GM12865 (cell line): Measurements from ENCODE around the gene CDH6.

Experiments used
- DNase-seq: peaks from one replicate; pipeline ENCODE4 v3.0.0; 2010; ENCODE audit warnings: low read depth
- H3K4me3 ChIP-seq: 2 replicates; pipeline ENCODE4 v1.5.1; 2011; ENCODE audit warnings: mild to moderate bottlenecking, low read depth, low read length, control low read depth
- CTCF ChIP-seq: IDR thresholded peaks from 2 replicates; pipeline ENCODE4 v1.5.1; 2011; ENCODE audit warnings: low read length, control low read depth, low read depth, inconsistent platforms; ENCODE audit not compliant: insufficient read depth; ENCODE audit errors: missing control alignments

Gene CDH6

GRCh38 chr5:31213257-31213656 lies 19.8 kb downstream of the CDH6 start:
- H3K4me3 ChIP-seq = no peak overlapping the region
- no peak for TF ChIP-seq CTCF
- DNase-seq = no peak

DNA sequence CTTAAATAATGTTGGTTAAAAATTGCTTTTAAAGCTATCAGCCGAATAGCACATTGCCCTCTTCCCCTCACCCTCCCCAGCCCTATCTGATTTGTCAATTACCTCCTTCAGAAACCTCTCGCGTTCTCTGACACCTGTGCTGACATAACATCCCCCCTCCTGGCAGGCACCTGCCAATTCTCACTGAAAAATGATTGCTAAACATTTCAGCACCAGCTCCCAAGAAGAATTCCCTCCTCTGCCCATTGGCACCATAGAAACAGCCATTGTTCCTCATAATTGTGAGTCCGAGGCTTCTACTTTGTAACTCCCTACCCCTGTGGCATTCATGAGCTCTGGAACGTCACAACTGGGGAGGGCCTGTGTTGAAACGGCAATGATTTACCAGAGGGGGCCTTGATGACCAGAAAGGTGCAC lies 20.2 kb downstream of the CDH6 start:
- no peak for TF ChIP-seq CTCF

DNA sequence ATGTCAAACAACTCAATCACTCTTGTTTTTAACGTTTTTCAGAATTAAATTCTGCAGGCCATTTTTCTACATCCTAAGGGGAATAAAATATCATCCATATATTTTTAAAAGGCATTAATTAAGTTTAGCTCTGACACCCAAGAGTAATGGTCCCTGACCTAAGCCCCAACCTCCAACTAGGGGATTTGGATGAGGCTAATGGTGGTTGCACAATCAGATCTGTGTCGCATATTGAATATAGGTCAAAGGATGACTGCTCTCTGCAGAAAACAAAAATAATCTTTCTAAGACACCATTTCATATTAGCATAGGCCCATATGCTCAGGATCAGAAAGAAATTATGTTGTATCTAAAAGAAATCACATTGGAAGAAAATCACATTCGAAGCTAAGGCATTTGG lies 20.7 kb downstream of the CDH6 start:
- DNase-seq = no peak
- H3K4me3 ChIP-seq = no peak overlapping the region
- no peak for TF ChIP-seq CTCF

More for the DNA sequence above, 20.2 kb downstream of the CDH6 start:
- DNase-seq = no peak
- no peak overlapping the region for H3K4me3 ChIP-seq

DNA sequence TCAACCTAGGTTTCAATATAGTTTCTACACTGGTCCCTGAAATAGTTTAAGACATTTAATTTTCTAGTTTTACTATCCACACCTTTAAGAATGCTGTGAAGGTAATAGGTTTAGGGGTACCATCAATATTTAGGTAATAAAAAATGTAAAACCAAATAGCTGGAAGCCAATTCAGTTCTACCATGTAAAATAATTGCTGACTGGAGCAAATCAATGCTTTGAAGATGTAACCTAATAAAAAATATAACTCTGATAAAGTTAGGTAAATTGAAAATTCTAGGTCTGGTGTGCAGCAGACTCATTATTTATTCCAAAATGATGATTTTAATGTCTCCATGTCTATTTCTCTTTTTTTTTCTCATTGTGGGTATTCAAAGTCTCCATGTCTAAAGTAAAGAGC lies 21.8 kb downstream of the CDH6 start:
- no peak for TF ChIP-seq CTCF
- DNase-seq = no peak
- no peak overlapping the region for H3K4me3 ChIP-seq

DNA sequence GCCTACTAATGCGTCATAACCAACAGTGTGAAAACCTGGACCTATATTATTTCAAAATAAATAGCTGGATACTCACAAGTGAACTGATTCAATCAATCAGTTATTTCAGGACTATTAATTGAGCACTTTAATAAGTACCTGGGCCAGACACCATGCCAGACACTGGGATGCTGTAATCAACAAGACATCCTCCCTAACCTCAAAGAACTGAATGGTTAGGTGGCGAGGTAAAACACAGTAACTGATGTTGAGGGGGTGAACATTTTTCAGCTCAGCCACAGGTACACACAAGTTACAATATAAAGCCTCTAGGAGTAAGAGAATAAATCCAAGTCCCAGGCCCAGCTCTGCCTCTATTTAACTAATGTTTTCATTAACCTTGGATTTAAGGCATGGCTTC lies 24.0 kb downstream of the CDH6 start:
- no peak for TF ChIP-seq CTCF
- no peak for DNase-seq
- no peak overlapping the region for H3K4me3 ChIP-seq

GRCh38 chr5:31218978-31219377 lies 25.5 kb downstream of the CDH6 start:
- TF ChIP-seq CTCF = no peak
- DNase-seq = no peak
- no peak overlapping the region for H3K4me3 ChIP-seq

GRCh38 chr5:31221001-31221400 lies 27.5 kb downstream of the CDH6 start:
- no peak for TF ChIP-seq CTCF
- H3K4me3 ChIP-seq = no peak overlapping the region
- no peak for DNase-seq
